ENCODE results near the gene KCNJ18.
"Not testable (repeated sequence)": the region's sequence is repeated elsewhere in the genome, so short reads cannot be mapped to it uniquely, and the experiment has no call there.

DNA sequence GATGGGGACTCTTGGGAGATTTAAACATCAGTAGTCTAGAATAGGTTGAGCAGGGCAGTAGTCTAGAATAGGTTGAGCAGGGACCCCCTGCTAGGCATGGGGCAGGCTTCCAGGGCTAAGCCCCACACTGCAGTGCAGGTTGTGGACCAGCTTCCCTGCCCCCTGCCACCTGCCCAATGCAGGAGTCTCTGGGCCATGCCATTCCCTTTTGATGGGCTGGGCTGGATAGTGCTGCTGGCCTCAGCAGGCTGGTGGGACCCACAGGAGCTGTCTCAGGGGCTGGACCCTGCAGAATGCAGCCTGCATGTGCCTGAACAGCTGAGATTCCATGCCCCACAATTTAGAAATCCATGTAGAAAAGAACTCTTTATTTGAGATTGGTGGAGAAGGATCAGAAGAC lies 26.6 kb downstream of the KCNJ18 start:
- TF ChIP-seq, protein P1, sequence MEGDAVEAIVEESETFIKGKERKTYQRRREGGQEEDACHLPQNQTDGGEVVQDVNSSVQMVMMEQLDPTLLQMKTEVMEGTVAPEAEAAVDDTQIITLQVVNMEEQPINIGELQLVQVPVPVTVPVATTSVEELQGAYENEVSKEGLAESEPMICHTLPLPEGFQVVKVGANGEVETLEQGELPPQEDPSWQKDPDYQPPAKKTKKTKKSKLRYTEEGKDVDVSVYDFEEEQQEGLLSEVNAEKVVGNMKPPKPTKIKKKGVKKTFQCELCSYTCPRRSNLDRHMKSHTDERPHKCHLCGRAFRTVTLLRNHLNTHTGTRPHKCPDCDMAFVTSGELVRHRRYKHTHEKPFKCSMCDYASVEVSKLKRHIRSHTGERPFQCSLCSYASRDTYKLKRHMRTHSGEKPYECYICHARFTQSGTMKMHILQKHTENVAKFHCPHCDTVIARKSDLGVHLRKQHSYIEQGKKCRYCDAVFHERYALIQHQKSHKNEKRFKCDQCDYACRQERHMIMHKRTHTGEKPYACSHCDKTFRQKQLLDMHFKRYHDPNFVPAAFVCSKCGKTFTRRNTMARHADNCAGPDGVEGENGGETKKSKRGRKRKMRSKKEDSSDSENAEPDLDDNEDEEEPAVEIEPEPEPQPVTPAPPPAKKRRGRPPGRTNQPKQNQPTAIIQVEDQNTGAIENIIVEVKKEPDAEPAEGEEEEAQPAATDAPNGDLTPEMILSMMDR (tag by site-specific recombination; IDR thresholded peaks at IDR 0.05), result not testable (repeated sequence)
- TF ChIP-seq OSR2 (tag by site-specific recombination; IDR thresholded peaks at IDR 0.05); RBAK (tag by site-specific recombination; IDR thresholded peaks at IDR 0.05); ZFHX2 (tag by site-specific recombination; conservative IDR thresholded peaks at IDR 0.05): not testable (repeated sequence)
- TF ChIP-seq, protein P2, sequence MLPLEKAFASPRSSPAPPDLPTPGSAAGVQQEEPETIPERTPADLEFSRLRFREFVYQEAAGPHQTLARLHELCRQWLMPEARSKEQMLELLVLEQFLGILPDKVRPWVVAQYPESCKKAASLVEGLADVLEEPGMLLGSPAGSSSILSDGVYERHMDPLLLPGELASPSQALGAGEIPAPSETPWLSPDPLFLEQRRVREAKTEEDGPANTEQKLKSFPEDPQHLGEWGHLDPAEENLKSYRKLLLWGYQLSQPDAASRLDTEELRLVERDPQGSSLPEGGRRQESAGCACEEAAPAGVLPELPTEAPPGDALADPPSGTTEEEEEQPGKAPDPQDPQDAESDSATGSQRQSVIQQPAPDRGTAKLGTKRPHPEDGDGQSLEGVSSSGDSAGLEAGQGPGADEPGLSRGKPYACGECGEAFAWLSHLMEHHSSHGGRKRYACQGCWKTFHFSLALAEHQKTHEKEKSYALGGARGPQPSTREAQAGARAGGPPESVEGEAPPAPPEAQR (tag by site-specific recombination; IDR thresholded peaks at IDR 0.05), result not testable (repeated sequence)
- TF ChIP-seq, protein P3, sequence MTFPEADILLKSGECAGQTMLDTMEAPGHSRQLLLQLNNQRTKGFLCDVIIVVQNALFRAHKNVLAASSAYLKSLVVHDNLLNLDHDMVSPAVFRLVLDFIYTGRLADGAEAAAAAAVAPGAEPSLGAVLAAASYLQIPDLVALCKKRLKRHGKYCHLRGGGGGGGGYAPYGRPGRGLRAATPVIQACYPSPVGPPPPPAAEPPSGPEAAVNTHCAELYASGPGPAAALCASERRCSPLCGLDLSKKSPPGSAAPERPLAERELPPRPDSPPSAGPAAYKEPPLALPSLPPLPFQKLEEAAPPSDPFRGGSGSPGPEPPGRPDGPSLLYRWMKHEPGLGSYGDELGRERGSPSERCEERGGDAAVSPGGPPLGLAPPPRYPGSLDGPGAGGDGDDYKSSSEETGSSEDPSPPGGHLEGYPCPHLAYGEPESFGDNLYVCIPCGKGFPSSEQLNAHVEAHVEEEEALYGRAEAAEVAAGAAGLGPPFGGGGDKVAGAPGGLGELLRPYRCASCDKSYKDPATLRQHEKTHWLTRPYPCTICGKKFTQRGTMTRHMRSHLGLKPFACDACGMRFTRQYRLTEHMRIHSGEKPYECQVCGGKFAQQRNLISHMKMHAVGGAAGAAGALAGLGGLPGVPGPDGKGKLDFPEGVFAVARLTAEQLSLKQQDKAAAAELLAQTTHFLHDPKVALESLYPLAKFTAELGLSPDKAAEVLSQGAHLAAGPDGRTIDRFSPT (tag by site-specific recombination; IDR thresholded peaks at IDR 0.05), result not testable (repeated sequence)
- TF ChIP-seq, protein P4, sequence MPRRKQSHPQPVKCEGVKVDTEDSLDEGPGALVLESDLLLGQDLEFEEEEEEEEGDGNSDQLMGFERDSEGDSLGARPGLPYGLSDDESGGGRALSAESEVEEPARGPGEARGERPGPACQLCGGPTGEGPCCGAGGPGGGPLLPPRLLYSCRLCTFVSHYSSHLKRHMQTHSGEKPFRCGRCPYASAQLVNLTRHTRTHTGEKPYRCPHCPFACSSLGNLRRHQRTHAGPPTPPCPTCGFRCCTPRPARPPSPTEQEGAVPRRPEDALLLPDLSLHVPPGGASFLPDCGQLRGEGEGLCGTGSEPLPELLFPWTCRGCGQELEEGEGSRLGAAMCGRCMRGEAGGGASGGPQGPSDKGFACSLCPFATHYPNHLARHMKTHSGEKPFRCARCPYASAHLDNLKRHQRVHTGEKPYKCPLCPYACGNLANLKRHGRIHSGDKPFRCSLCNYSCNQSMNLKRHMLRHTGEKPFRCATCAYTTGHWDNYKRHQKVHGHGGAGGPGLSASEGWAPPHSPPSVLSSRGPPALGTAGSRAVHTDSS (tag by site-specific recombination; IDR thresholded peaks at IDR 0.05), result not testable (repeated sequence)

Data from HEK293 (cell line).